HCT116 (cell line): ENCODE data around the gene NUCB2.

ENCODE experiments used
- CEBPB ChIP-seq: IDR thresholded peaks from 2 replicates; pipeline ENCODE4 v1.6.1; 2012; ENCODE audit warnings: low read depth
- CTCF ChIP-seq, 3 experiments: fragments of 200-600 bp in 1 of 3; sonication (generic) in 1 of 3; IDR thresholded peaks in 2 of 3; conservative IDR thresholded peaks in 1 of 3; 2 replicates each; pipeline ENCODE4 v1.5.1; 2012 to 2017; ENCODE audit warnings: low read depth in 2 of 3, low read length in 2 of 3, antibody characterized with exemption in 1 of 3, borderline replicate concordance in 1 of 3, control low read depth in 1 of 3, mild to moderate bottlenecking in 1 of 3, mixed read lengths in 1 of 3, mixed run types in 1 of 3, moderate library complexity in 1 of 3; ENCODE audit not compliant: insufficient read depth in 1 of 3
- ELF1 ChIP-seq: IDR thresholded peaks from 2 replicates; pipeline ENCODE4 v1.6.1; 2012; ENCODE audit warnings: low read depth, borderline replicate concordance
- EZH2 ChIP-seq: fragments of 200-600 bp; sonication (generic); IDR thresholded peaks from 2 replicates; pipeline ENCODE4 v1.6.1; 2017; ENCODE audit warnings: antibody characterized with exemption, mixed run types
- EZH2phosphoT487 ChIP-seq: fragments of 200-600 bp; IDR thresholded peaks from 2 replicates; pipeline ENCODE4 v1.6.1; 2018; ENCODE audit warnings: antibody characterized with exemption, borderline replicate concordance
- MAX ChIP-seq: IDR thresholded peaks from 2 replicates; pipeline ENCODE4 v1.6.1; 2012
- POLR2A ChIP-seq: IDR thresholded peaks from 2 replicates; pipeline ENCODE4 v1.7.0; 2011; ENCODE audit warnings: borderline replicate concordance; ENCODE audit not compliant: insufficient read depth, insufficient read length; ENCODE audit errors: extremely low read depth
- POLR2AphosphoS5 ChIP-seq: IDR thresholded peaks from 2 replicates; pipeline ENCODE4 v1.6.1; 2011; ENCODE audit warnings: mild to moderate bottlenecking, low read depth, low read length, moderate library complexity
- REST ChIP-seq: IDR thresholded peaks from 2 replicates; pipeline ENCODE4 v1.6.1; 2012; ENCODE audit warnings: low read depth
- SRF ChIP-seq: IDR thresholded peaks from 2 replicates; pipeline ENCODE4 v1.6.1; 2012; ENCODE audit warnings: low read depth
- TCF7L2 ChIP-seq: IDR thresholded peaks from 2 replicates; pipeline ENCODE4 v1.7.0; 2011; ENCODE audit warnings: borderline replicate concordance, inconsistent platforms; ENCODE audit not compliant: insufficient read depth, insufficient read length; ENCODE audit errors: extremely low read depth
- YY1 ChIP-seq: IDR thresholded peaks from 2 replicates; pipeline ENCODE4 v1.6.1; 2011; ENCODE audit warnings: low read length, low read depth, moderate library complexity, mild to moderate bottlenecking; ENCODE audit not compliant: insufficient replicate concordance; ENCODE audit errors: extremely low read depth
- ZBTB33 ChIP-seq: IDR thresholded peaks from 2 replicates; pipeline ENCODE4 v1.6.1; 2011; ENCODE audit warnings: mild to moderate bottlenecking, low read length, moderate library complexity; ENCODE audit not compliant: insufficient replicate concordance; ENCODE audit errors: extremely low read depth
- ZFX ChIP-seq: fragments of 450-650 bp; IDR thresholded peaks from 2 replicates; pipeline ENCODE4 v1.6.1; 2017

- TF ChIP-seq ELF1, result no peak
- no peak for TF ChIP-seq REST
- TF ChIP-seq ZBTB33, result no peak
- no peak for TF ChIP-seq SRF
- TF ChIP-seq POLR2A, result no peak
- no peak for TF ChIP-seq CTCF (IDR thresholded peaks at IDR 0.05 in 2 of 3, conservative IDR thresholded peaks at IDR 0.05 in 1 of 3; ENCODE audit: borderline replicate concordance in 1 of 3, insufficient read depth in 1 of 3, low read depth in 2 of 3, low read length in 2 of 3)
- TF ChIP-seq POLR2AphosphoS5, result no peak
- TF ChIP-seq MAX, result no peak
- TF ChIP-seq TCF7L2, result no peak
- no peak for TF ChIP-seq EZH2
- peak; percentile 56 for TF ChIP-seq CEBPB
- no peak for TF ChIP-seq EZH2phosphoT487
- TF ChIP-seq YY1, result no peak
- TF ChIP-seq ZFX, result no peak
Measured at GRCh38 chr11:17280494-17281127, 4.1 kb downstream of the NUCB2 start.
